IMR-90 (cell line): Measurements from ENCODE around the gene HDHD5. TPM values are rescaled to one million over a fixed set of nuclear protein-coding genes. Genes with fewer than 3 reads are reported as not detected.

Experiments used
- ATAC-seq: fragments of 200-7000 bp; cut with Tn5 transposase; 2 replicates; pipeline ENCODE4 v1.9.1; 2020; ENCODE audit warnings: low read depth, mild to moderate bottlenecking, moderate library complexity
- BruUV-seq: library from RNA; stranded (reverse); fragments of 400-500 nt; replicated peaks from 2 replicates; lab custom pipeline; 2021; lab: Mats Ljungman, UMichigan
- CTCF ChIA-PET: fragments of 300-600 bp; formaldehyde crosslinking; extraction: SDS; loops from one replicate; lab custom pipeline; 2021; ENCODE audit warnings: antibody characterized with exemption; lab: Yijun Ruan, JAX
- POLR2A ChIA-PET: fragments of 300-600 bp; sonication (Branson Sonifier 250); formaldehyde crosslinking; loops from one replicate; lab custom pipeline; 2022; ENCODE audit warnings: antibody characterized with exemption; ENCODE audit not compliant: unreplicated experiment; lab: Charles Lee
- DNase-seq: peaks from one replicate; pipeline ENCODE4 v3.0.0; 2013
- H2AFZ ChIP-seq: replicated peaks from 2 replicates; pipeline ENCODE3; 2013; ENCODE audit warnings: low read length, mild to moderate bottlenecking; ENCODE audit not compliant: poor library complexity
- H2AK5ac ChIP-seq: 2 replicates; pipeline ENCODE4 v1.6.1; 2013; ENCODE audit warnings: low read depth, low read length, inconsistent platforms
- H2AK9ac ChIP-seq: replicated peaks from 2 replicates; pipeline ENCODE3; 2013; ENCODE audit warnings: mild to moderate bottlenecking, low read depth, low read length, moderate library complexity; ENCODE audit not compliant: poor library complexity
- H2BK120ac ChIP-seq: 2 replicates; pipeline ENCODE4 v1.6.1; 2013; ENCODE audit warnings: low read depth, low read length, inconsistent platforms
- H2BK15ac ChIP-seq: 3 replicates; pipeline ENCODE4 v1.6.1; 2013; ENCODE audit warnings: low read depth, low read length, inconsistent platforms
- H2BK20ac ChIP-seq: 2 replicates; pipeline ENCODE4 v1.6.1; 2013; ENCODE audit warnings: low read depth, mild to moderate bottlenecking, inconsistent platforms, low read length, moderate library complexity
- H2BK5ac ChIP-seq: 2 replicates; pipeline ENCODE4 v1.6.1; 2013; ENCODE audit warnings: mild to moderate bottlenecking, low read depth, low read length, inconsistent platforms; ENCODE audit not compliant: poor library complexity, severe bottlenecking
- H3K14ac ChIP-seq: replicated peaks from 2 replicates; pipeline ENCODE4 v1.6.1; 2013; ENCODE audit warnings: low read depth, low read length, inconsistent platforms
- H3K18ac ChIP-seq: 2 replicates; pipeline ENCODE4 v1.6.1; 2013; ENCODE audit warnings: low read depth, low read length, control low read depth
- H3K23ac ChIP-seq: 2 replicates; pipeline ENCODE4 v1.6.1; 2013; ENCODE audit warnings: low read depth, low read length, inconsistent platforms
- H3K27ac ChIP-seq: 2 replicates; pipeline ENCODE4 v1.5.1; 2013; ENCODE audit warnings: mild to moderate bottlenecking, control low read depth, low read length; ENCODE audit not compliant: insufficient read depth
- H3K27me3 ChIP-seq: 2 replicates; pipeline ENCODE4 v1.6.1; 2013; ENCODE audit warnings: low read length; ENCODE audit not compliant: control insufficient read depth, insufficient read depth
- H3K36me3 ChIP-seq: 2 replicates; pipeline ENCODE4 v1.6.1; 2013; ENCODE audit warnings: low read length, mixed read lengths; ENCODE audit not compliant: control insufficient read depth, insufficient read depth
- H3K4ac ChIP-seq: 2 replicates; pipeline ENCODE4 v1.6.1; 2013; ENCODE audit warnings: low read depth, low read length, inconsistent platforms
- H3K4me1 ChIP-seq: 2 replicates; pipeline ENCODE4 v1.6.1; 2013; ENCODE audit warnings: low read length, mixed read lengths; ENCODE audit not compliant: control insufficient read depth, insufficient read depth
- H3K4me2 ChIP-seq: 2 replicates; pipeline ENCODE4 v1.6.1; 2013; ENCODE audit warnings: low read depth, mild to moderate bottlenecking, control low read depth, low read length, moderate library complexity
- H3K4me3 ChIP-seq: 2 replicates; pipeline ENCODE4 v1.5.1; 2013; ENCODE audit warnings: low read depth, mild to moderate bottlenecking, control low read depth, low read length, moderate library complexity; ENCODE audit not compliant: insufficient read depth
- H3K56ac ChIP-seq: 2 replicates; pipeline ENCODE4 v1.6.1; 2013; ENCODE audit warnings: low read length, inconsistent platforms; ENCODE audit not compliant: insufficient read depth; ENCODE audit errors: extremely low read depth
- H3K79me1 ChIP-seq, 2 experiments: 2 replicates each; pipeline ENCODE4 v1.6.1; 2013; ENCODE audit warnings: low read length in 2 of 2, inconsistent platforms in 1 of 2, low read depth in 1 of 2
- H3K9ac ChIP-seq: 2 replicates; pipeline ENCODE4 v1.6.1; 2013; ENCODE audit warnings: low read depth, low read length, control low read depth
- H3K9me1 ChIP-seq: 2 replicates; pipeline ENCODE4 v1.6.1; 2013; ENCODE audit warnings: low read length, inconsistent platforms; ENCODE audit not compliant: insufficient read depth
- H3K9me3 ChIP-seq: 2 replicates; pipeline ENCODE4 v1.6.1; 2013; ENCODE audit warnings: low read length; ENCODE audit not compliant: control insufficient read depth, insufficient read depth
- H4K20me1 ChIP-seq: 2 replicates; pipeline ENCODE4 v1.6.1; 2013; ENCODE audit warnings: low read length, inconsistent platforms; ENCODE audit not compliant: insufficient read depth
- H4K5ac ChIP-seq: 2 replicates; pipeline ENCODE4 v1.6.1; 2013; ENCODE audit warnings: mild to moderate bottlenecking, low read depth, low read length, control low read depth
- H4K8ac ChIP-seq, 2 experiments: 2 replicates each; pipeline ENCODE4 v1.6.1; 2013; ENCODE audit warnings: low read depth in 2 of 2, low read length in 2 of 2, control low read depth in 1 of 2, inconsistent platforms in 1 of 2
- H4K91ac ChIP-seq: 2 replicates; pipeline ENCODE4 v1.6.1; 2013; ENCODE audit warnings: low read depth, low read length, inconsistent platforms; ENCODE audit not compliant: insufficient read depth
- BHLHE40 ChIP-seq: fragments of 150-350 bp; IDR thresholded peaks from 2 replicates; pipeline ENCODE4 v1.6.1; 2016; ENCODE audit warnings: mild to moderate bottlenecking, low read depth, low read length
- CEBPB ChIP-seq: IDR thresholded peaks from 2 replicates; pipeline ENCODE4 v1.6.1; 2012; ENCODE audit warnings: low read depth, low read length, improper control_type of control experiment
- CHD1 ChIP-seq: IDR thresholded peaks from 2 replicates; pipeline ENCODE4 v1.6.1; 2012; ENCODE audit warnings: low read depth, low read length, improper control_type of control experiment
- FOS ChIP-seq: fragments of 150-350 bp; IDR thresholded peaks from 2 replicates; pipeline ENCODE4 v1.6.1; 2016; ENCODE audit warnings: low read depth, low read length
- MAFK ChIP-seq: IDR thresholded peaks from 2 replicates; pipeline ENCODE4 v1.6.1; 2012; ENCODE audit warnings: low read depth, low read length, improper control_type of control experiment
- MAZ ChIP-seq: IDR thresholded peaks from 2 replicates; pipeline ENCODE4 v1.6.1; 2012; ENCODE audit warnings: low read depth, mild to moderate bottlenecking, low read length, improper control_type of control experiment, moderate library complexity, borderline replicate concordance
- MXI1 ChIP-seq: IDR thresholded peaks from 2 replicates; pipeline ENCODE4 v1.6.1; 2012; ENCODE audit warnings: low read depth, mild to moderate bottlenecking, low read length, moderate library complexity, borderline replicate concordance
- NFE2L2 ChIP-seq: fragments of 150-350 bp; IDR thresholded peaks from 2 replicates; pipeline ENCODE4 v1.6.1; 2016; ENCODE audit warnings: low read depth, mild to moderate bottlenecking, low read length
- POLR2A ChIP-seq: IDR thresholded peaks from 2 replicates; pipeline ENCODE4 v1.6.1; 2012; ENCODE audit warnings: mild to moderate bottlenecking, low read depth, low read length
- RAD21 ChIP-seq: IDR thresholded peaks from 2 replicates; pipeline ENCODE4 v1.6.1; 2012; ENCODE audit warnings: low read length, improper control_type of control experiment
- RCOR1 ChIP-seq: IDR thresholded peaks from 2 replicates; pipeline ENCODE4 v1.6.1; 2012; ENCODE audit warnings: mild to moderate bottlenecking, low read length, improper control_type of control experiment; ENCODE audit not compliant: insufficient replicate concordance
- RFX5 ChIP-seq: IDR thresholded peaks from 2 replicates; pipeline ENCODE4 v1.8.0; 2012; ENCODE audit warnings: low read depth, mild to moderate bottlenecking, low read length, moderate library complexity
- SMC3 ChIP-seq: fragments of 150-350 bp; IDR thresholded peaks from 2 replicates; pipeline ENCODE4 v1.6.1; 2016; ENCODE audit warnings: low read depth, mild to moderate bottlenecking, antibody characterized with exemption, low read length, moderate library complexity
- whole genome bisulfite sequencing, 2 experiments: methylation state at CpG; one replicate each; pipeline versions ENCODE4 v1.1.5 to v1.1.7; 2013; ENCODE audit warnings: missing lambda C conversion rate in 2 of 2; ENCODE audit not compliant: insufficient read length in 1 of 2; ENCODE audit errors: extremely low coverage in 2 of 2; 5-methylcytosine and 5-hydroxymethylcytosine counted together
- dilution Hi-C: fragments of 300-500 bp; cut with HindIII; formaldehyde crosslinking; loops from one replicate; pipeline ENCODE4 v1.14.3; 2018; ENCODE audit warnings: low sequenced_read_pairs; ENCODE audit not compliant: unreplicated experiment
- in situ Hi-C: fragments of 300-500 bp; cut with MboI; formaldehyde crosslinking; loops from 3 replicates; pipeline ENCODE4 v1.14.3; 2019; ENCODE audit warnings: low sequenced_read_pairs, inconsistent platforms, mixed read lengths
- intact Hi-C: fragments of 100-400 bp; cut with micrococcal nuclease; formaldehyde crosslinking; loops from 2 replicates; pipeline ENCODE4 v1.10.0; 2022
- polyA plus RNA-seq, 3 experiments: library from polyadenylated mRNA; depleted of rRNA; stranded (reverse); fragments of >200 nt; gene quantifications; 2 replicates each; pipeline ENCODE4 v1.2.3, GENCODE V29; 2012; ENCODE audit warnings: low replicate concordance in 1 of 3
- total RNA-seq: library from RNA; depleted of rRNA; stranded (reverse); fragments of >200 nt; gene quantifications from 2 replicates; pipeline ENCODE4 v1.2.3, GENCODE V29; 2012
- TF ChIP-seq, protein P1 (sequence below): fragments of 150-350 bp; IDR thresholded peaks from 2 replicates; pipeline ENCODE4 v1.6.1; 2016; ENCODE audit warnings: low read depth, mild to moderate bottlenecking, low read length, moderate library complexity, borderline replicate concordance
- TF ChIP-seq, protein P2 (sequence below): fragments of 150-350 bp; IDR thresholded peaks from 2 replicates; pipeline ENCODE4 v1.6.1; 2017; ENCODE audit warnings: mild to moderate bottlenecking, antibody characterized with exemption, low read length, low read depth
- TF ChIP-seq, protein P3 (sequence below): conservative IDR thresholded peaks from 2 replicates; pipeline ENCODE4 v1.5.1; 2012; ENCODE audit warnings: mild to moderate bottlenecking, low read depth, low read length, improper control_type of control experiment

The HDHD5 gene
- total and polyA plus RNA-seq, 2 of the 4 experiments (the other 2 are of a cell fraction): 31.9 to 37.5 TPM

DNA sequence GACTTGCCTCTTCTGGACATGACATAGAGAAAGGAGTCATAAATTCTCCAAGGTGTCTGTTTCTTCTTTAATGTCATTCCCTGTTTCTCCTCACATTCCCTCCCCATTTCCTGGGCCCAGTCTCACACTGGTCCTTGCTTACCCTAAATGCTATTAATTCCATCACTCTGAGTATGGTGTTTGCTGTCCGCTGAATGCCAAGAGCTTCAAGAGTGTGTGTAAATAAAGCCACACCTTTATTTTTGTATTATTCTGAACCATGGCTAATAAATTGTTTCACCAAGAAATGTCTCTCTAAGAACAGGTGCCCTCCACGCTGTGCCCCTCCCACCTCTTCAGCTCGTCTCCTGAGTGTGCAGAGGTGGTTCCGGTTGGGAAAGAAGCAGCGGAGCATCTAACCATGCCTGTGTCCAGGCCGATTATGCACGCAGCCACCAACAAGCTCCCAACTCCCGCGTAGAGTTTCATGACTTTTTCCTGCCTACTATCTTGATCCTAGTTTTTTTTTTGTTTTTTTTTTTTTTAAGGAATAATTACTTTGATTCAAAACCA, 46.5 kb downstream of the HDHD5 start:
- ChIA-PET CTCF (no interaction called here), POLR2A (interaction anchor here (0.6 kb wide), 1 partner anchor 21 kb away, joined by 9 read pairs; no protein-coding TSS in a partner anchor)
- TF ChIP-seq CEBPB (no peak), MAFK (no peak), SMC3 (no peak), CHD1 (no peak), MXI1 (no peak), RFX5 (no peak), POLR2A (no peak), FOS (no peak), MAZ (no peak), BHLHE40 (no peak), NFE2L2 (no peak), RAD21 (no peak), RCOR1 (no peak)
- TF ChIP-seq, protein P1, sequence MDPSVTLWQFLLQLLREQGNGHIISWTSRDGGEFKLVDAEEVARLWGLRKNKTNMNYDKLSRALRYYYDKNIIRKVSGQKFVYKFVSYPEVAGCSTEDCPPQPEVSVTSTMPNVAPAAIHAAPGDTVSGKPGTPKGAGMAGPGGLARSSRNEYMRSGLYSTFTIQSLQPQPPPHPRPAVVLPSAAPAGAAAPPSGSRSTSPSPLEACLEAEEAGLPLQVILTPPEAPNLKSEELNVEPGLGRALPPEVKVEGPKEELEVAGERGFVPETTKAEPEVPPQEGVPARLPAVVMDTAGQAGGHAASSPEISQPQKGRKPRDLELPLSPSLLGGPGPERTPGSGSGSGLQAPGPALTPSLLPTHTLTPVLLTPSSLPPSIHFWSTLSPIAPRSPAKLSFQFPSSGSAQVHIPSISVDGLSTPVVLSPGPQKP: no peak
- TF ChIP-seq, protein P2, sequence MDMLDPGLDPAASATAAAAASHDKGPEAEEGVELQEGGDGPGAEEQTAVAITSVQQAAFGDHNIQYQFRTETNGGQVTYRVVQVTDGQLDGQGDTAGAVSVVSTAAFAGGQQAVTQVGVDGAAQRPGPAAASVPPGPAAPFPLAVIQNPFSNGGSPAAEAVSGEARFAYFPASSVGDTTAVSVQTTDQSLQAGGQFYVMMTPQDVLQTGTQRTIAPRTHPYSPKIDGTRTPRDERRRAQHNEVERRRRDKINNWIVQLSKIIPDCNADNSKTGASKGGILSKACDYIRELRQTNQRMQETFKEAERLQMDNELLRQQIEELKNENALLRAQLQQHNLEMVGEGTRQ: no peak
- TF ChIP-seq, protein P3, sequence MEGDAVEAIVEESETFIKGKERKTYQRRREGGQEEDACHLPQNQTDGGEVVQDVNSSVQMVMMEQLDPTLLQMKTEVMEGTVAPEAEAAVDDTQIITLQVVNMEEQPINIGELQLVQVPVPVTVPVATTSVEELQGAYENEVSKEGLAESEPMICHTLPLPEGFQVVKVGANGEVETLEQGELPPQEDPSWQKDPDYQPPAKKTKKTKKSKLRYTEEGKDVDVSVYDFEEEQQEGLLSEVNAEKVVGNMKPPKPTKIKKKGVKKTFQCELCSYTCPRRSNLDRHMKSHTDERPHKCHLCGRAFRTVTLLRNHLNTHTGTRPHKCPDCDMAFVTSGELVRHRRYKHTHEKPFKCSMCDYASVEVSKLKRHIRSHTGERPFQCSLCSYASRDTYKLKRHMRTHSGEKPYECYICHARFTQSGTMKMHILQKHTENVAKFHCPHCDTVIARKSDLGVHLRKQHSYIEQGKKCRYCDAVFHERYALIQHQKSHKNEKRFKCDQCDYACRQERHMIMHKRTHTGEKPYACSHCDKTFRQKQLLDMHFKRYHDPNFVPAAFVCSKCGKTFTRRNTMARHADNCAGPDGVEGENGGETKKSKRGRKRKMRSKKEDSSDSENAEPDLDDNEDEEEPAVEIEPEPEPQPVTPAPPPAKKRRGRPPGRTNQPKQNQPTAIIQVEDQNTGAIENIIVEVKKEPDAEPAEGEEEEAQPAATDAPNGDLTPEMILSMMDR: no peak
- Histone ChIP-seq H3K9ac (no peak overlapping the region), H3K79me1 (no peaks in the 10 kb centered on the region), H3K4me1 (no peaks in the 10 kb centered on the region), H3K4ac (no peak overlapping the region), H4K8ac (no peak overlapping the region), H4K5ac (no peak overlapping the region), H4K20me1 (no peaks in the 10 kb centered on the region), H3K23ac (no peak overlapping the region), H3K27me3 (peaks cover 9% of the 10 kb centered on the region; the same call in 1 of the 2 replicates), H3K18ac (no peak overlapping the region), H3K14ac (no peak overlapping the region), H3K9me3 (no peaks in the 10 kb centered on the region), H3K27ac (no peak overlapping the region), H2BK120ac (no peak overlapping the region), H3K4me3 (no peak overlapping the region), H2AK5ac (no peak overlapping the region), H3K36me3 (peaks cover 20% of the 10 kb centered on the region), H2AFZ (no peak overlapping the region), H2AK9ac (no peak overlapping the region), H2BK5ac (no peak overlapping the region), H3K4me2 (no peak overlapping the region), H2BK20ac (no peak overlapping the region), H4K91ac (no peak overlapping the region), H3K56ac (no peak overlapping the region), H2BK15ac (no peak overlapping the region), H3K9me1 (no peaks in the 10 kb centered on the region)
- DNase-seq (no peak), ATAC-seq (no peak)
- intact Hi-C loops (no loop called here), in situ Hi-C loops (no loop called here), dilution Hi-C loops (no loop called here)
- no TSS peak for BruUV-seq
- WGBS, 2 experiments: 58% methylated on average over 2 of the region's 9 CpGs; no CpG with 5 or more reads in 1 of the 2 experiments
